Activated CD4-positive, alpha-beta T cell treated with anti-CD3 and anti-CD28 coated beads, Interleukin-2, amount 50 U/mL, for 16 hours (primary cell): ENCODE results near the gene MICALL2.

Source experiments
- DNase-seq: peaks from one replicate; pipeline ENCODE4 v3.0.0-alpha.2; 2020

The MICALL2 gene

DNA sequence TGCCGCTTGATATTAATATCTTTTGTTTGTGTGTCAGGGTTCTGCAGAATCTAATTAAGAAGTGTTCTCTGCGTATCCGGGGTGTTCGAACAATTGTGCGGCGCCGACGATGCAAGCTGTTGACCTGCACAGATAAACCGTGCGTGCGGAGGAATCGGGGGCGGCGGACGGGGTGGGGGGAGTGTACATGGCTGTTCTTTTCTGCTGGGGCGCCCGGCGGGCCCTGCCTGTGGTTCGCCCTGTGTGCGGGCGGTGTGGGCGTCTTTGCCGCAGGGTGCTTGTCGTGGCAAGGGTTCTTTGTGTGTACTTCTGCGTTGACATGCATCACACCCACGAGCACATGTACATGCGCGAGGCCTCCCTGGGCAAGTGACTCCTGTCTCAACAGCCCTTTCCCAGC, 47.9 kb downstream of the MICALL2 start:
- no peak for DNase-seq

DNA sequence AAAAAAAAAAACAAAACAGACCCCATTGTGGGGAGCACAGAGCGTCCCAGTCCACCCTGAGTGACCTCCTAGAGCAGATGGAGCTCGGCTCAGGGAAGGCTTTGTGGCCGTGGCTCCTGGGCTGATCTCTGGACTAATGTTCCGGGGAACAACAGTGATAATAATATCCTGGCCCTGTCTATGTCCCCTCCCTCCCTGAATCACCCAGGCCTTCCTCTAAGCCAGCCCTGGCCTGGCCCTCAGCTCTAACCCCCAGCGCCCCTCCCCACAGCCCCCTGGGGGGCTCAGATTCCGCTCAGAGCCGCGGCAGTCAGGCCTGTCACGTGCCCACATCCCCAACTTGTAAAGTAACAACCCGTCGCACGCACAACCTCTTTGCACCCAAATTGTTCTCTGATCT, 48.3 kb downstream of the MICALL2 start:
- DNase-seq: no peak

- no peak for DNase-seq
Measured at GRCh38 chr7:1409555-1409954, 49.7 kb downstream of the MICALL2 start.

DNA sequence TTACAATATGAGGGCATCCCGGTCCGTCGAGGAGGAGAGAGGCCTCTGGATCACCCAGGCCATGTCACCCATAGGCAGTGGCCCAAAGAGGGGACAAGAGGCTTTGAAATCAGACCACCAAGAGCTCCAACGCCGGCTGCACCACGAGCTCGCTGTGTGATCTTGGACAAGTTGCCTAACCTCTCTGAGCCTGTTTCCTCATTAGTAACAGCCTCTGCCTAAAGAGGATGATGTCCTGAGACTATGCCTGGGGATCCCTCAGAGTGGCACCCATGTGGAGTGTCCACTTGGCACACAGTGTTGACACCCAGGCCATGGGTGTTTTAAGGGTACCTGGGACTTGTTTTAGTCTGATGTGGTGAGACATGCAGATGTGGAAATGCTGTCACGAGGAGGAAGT, 50.8 kb downstream of the MICALL2 start:
- DNase-seq: no peak

- no peak for DNase-seq
Measured at GRCh38 chr7:1407892-1408291, 51.4 kb downstream of the MICALL2 start.

DNA sequence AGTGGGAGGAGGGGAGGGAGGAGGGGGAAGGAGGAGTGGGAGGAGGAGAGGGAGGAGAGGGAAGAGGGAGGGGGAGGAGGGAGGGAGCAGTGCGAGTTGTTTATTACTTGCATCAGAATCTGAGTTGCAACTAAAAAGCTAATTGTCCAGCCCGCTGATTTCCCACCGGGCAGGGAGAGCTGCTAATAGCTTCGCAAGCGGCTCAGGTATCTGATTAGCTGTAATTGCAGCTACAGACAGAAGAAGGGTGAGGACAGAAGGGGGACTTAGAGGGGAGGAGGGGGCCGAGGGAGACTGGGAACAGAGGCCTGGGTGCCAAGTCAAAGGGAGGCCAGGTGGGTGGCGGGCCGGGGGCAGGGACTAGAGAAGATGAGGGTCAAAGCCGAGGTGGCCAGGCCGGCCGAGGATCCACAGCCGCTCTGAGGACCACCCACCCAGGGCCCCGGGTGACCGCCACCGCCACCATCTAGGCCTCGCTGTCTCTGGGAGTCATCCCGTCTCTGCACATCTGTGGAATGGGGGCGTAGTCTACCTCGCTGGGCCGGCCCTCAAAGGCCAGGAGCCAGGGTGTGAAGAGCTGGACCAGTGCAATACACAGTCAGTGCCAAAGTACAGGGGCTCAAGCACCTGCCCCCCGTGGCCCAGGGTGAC, 54.2 kb downstream of the MICALL2 start:
- DNase-seq: no peak

GRCh38 chr7:1404460-1404809, 54.8 kb downstream of the MICALL2 start:
- no peak for DNase-seq

DNA sequence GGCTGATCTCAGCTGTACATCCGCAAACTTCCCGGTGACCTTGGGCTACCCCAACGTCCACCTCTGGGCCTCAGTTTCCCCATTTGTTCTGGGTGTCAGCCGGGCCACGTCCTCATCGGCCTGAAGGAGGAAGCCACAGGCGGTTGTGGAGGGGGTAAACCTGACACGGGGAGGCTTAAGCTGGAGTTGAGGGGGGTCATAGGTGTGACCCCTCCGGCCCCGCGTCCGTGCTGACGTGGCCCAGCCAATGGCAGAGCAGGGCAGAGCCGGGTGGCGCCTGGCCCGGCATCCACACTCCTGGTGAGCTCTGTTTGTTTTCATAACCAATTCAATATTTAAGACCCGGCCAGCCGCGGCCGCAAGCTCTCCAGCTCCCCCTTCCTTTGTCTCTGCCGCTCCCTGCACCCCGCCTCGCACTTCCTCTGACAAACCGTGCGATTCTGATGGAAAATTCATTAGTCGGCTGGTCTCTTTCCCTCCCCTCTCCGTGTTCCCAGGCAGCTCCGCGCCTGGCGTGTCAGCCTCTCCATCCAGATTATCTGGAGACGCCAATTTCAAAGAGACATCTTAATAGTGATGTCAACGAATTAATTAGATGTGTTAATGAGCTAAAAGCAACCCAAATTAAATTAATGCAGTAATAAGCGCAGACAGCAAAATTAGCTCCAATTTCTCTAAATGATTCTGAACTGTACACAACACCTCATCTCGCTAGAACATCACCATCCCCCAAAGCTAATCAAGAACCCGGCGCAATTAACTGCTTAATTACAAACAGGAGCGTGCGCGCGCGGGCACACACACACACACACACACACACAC, 55.4 kb downstream of the MICALL2 start:
- DNase-seq: no peak

DNA sequence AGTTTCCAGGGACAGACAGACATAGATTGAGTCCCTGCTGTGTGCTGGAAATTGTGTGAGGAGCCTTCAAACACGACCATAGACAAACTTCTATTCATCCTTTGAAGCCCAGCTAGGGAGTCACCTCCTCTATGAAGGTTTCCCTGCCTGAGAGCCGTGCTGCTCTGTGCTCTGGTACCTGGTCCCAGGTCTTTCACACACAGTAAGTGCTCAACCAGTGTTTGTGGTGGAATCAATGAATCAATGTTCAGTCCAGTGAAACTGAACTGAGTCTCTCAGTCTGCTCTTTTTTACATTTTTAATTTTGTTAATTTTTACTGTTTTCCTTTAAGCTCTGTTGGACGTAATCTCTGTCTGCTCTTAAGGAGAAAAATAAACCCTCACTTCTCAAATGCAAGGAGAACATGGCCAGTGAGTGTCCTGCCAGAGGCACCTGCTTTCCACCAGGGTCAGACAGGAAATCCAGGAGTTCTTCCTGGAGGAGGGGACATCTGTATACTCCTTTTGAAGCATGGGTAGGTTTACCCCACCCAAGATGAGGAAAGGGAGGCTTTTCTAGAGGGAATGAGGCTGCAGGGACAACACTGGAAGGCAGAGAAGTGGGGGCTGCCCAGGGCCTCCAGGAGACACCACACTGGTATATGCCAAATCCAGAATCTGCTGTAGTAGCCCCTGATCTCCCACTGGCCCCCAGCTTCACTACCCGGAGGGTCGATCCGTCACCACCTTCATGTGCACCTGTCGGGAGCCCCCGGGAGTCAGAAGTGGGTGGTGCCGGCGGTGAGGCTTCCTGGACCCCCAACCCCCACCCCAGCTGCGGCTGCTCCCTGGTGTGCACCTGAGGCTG, 56.3 kb downstream of the MICALL2 start:
- no peak for DNase-seq

GRCh38 chr7:1402110-1402790, 57.0 kb downstream of the MICALL2 start:
- DNase-seq: no peak

GRCh38 chr7:1401011-1401410, 58.3 kb downstream of the MICALL2 start:
- DNase-seq: no peak

DNA sequence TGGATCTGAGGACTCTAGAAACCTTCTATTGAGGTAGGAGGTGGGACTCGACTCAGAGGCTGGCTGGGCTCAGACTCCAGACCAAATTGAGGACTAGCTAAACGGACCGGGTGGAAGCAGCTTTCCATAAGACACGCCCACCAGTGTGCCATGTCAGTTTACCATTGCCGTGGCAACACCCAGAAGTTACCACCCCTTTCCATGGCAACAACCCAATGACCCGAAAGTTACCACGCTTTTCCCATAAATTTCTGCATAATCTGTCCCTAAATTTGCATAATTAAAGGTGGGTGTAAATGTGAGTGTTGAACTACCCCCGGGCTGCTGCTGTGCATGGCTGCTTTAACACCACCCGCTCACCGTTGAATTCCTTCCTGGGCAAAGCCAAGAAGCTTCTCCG, 58.9 kb downstream of the MICALL2 start:
- no peak for DNase-seq

DNA sequence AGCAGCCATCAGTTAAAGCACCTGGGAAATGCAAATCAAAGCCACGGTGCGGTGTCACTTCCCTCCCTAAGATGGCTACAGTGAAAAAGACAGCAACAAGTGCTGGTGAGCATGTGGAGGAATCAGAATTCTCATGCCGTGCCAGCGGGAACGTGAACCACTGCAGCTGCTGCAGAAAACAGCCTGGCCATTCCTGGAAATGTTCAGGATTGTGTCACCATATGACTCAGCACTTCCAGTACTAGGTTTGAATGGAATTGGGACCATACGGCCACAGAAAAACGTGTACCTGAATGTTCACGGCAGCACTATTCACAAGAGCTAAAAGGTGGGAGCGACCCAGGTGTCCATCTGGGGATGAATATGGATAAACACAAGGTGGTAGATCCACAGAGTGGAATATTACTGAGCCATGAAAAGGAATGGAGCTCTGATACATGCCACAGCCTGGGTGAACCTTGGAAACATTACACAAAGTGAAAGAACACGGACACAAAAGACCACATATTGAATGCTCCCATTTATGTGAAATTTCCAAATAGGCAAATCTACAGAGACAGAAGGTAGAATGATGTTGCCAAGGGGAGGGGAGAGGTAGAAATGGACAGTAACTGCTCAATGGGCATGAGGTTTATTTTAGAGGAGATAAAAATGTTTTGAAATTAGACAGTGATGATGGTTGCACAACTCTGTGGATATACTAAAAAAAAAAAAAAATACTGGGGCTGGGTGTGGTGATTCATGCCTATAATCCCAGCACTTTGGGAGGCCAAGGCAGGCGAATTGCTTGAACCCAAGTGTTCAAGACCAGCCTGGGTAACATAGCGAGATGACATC, 61.6 kb downstream of the MICALL2 start:
- no peak for DNase-seq

GRCh38 chr7:1396195-1396594, 63.1 kb downstream of the MICALL2 start:
- DNase-seq: no peak

- no peak for DNase-seq
Measured at GRCh38 chr7:1395211-1396070, 63.8 kb downstream of the MICALL2 start.

- no peak for DNase-seq
Measured at GRCh38 chr7:1394371-1394770, 64.9 kb downstream of the MICALL2 start.

DNA sequence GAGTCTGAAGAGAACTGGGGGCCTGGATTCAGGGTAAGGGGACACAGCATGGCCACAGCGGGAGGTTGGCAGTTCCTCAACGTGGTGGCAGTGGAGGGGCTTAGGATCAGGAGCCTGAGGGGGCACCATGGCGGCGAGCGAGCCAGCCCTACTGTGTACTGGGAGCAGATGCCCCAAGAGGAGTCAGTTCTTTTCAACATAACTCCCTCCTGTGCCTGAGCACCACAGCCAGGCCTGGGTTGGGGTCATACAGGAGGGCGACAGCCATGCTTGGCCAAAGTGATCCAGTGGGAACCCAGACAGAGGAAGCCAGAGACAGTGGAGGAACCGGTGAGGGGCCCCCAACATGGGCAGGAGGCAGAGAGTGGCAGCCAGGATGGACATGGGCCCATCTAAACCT, 65.8 kb downstream of the MICALL2 start:
- no peak for DNase-seq

DNA sequence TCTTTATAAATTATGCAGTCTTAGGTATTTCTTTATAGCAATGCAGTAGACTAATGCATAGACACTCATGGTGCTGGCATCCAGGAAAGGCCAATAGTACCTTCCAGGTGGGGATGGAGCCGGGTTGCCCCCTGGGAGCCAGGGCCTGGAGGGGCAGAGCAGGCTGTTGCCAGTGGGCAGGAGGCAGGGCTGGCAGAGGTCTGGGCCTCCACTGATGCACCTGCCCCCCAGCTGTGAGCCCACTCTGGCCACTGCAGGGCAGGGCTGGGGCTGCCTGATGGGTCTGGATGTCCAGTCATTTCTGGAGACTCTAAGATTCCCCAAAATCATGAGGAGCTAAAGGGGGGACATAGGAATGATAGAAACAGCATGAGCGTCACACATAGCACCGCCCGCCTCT, 66.7 kb downstream of the MICALL2 start:
- no peak for DNase-seq

- DNase-seq: no peak
Measured at GRCh38 chr7:1391449-1391848, 67.8 kb downstream of the MICALL2 start.

GRCh38 chr7:1388703-1389335, 70.5 kb downstream of the MICALL2 start:
- DNase-seq: no peak
